UCSD-AML1 (cell line): Measurements from ENCODE around the gene PCTP.

Experiments
- DNase-seq: peaks from one replicate; lab custom pipeline; 2025; ENCODE audit not compliant: unreplicated experiment; lab: John Stamatoyannopoulos, UW

Gene PCTP

DNA sequence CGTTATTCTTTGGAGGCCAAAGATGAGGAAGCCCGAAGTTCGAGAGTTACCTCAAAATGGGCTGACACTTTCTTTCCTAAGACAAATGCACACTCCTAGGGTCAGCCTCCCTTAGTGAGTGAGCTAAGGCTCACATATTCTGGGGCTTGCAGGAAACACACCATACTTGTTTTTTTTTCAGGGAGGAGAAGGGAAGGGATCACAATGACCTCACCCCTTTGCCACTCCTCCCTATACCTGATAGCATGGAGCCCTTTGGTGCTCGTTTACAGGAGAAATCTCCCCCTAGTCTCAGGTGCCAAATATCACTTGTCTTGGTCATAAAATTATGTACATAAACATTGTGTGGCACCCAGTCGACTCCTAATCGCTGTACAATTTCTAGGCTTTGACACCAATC is 23.6 kb upstream of the PCTP start:
- DNase-seq: no peak

DNA sequence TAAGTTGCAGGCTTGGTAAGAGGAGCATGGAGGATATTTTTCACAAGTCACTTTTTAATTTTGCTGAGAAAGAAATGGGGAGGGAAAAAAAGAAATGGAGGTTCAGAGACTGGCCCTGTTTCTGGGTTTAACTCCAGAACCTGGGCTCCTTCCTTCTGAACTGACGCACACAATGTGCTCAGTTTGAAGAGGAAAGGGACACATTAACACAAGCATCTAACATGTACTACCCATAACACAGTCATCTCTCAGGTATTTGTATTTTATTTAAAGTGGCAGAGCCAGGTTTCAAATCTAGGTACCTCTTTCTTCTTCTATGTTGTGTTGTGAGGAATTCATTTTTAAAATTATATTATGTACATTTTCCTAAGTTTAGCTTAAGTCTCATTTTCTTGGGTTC is 22.9 kb upstream of the PCTP start:
- DNase-seq: no peak

DNA sequence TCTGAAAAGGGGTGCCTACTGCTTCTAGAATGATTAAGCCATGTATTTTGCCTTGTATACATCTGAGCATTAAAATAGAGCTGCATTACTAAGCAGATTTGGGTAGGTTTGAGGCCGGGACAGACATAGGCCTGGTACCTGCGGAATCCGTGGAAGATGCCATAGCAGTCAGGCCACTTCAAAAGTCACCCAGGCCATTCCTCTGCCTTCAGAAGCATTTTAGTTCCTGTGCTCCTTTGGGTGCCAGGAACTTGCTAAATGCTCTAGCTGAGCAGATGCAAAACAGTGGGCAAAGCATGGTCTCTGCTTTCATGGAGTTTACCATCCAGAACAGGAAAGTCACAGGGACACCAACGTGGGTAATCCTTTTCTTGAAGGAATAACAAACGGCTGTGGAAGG is 22.5 kb upstream of the PCTP start:
- no peak for DNase-seq

DNA sequence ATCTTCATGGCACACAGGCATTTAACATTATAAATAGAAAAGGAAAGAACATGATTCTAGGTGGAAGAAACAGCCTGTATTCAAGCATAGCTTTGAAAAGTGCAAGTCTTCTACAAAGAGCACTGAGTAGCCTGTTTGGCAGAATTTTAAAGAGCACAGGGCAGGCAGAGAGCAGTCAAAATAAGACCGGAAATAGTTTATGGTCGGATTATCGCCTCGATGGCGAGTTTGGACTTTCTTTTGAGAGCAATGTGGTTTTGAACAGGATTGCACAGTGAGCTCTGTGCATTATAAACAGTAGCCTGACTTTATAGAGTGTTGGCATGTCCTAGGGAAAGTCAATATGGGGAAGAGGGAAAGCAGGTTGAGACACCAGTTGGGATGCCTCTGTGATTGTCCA is 22.0 kb upstream of the PCTP start:
- no peak for DNase-seq

DNA sequence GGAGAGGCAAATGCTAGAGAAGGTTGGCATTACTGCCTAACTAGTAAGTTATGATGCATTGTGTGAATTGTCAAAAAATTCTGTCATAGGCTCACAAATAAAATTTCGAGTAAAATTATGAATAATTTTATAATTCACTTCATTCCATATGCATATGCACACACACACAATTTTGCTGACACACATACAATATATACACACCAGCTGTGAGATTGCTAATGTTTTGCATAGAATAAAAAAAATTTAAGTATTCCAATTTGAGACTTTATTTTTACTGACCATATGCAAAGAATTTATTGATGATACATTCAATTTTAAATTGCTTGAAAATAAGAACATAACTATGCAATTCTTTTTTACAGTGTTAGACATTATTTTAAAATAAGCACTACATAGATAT is 21.4 kb upstream of the PCTP start:
- DNase-seq: no peak

GRCh38 chr17:55730380-55730779 is 20.5 kb upstream of the PCTP start:
- no peak for DNase-seq

- no peak for DNase-seq
These were observed 20.0 kb upstream of the PCTP start for GRCh38 chr17:55730808-55731207.

DNA sequence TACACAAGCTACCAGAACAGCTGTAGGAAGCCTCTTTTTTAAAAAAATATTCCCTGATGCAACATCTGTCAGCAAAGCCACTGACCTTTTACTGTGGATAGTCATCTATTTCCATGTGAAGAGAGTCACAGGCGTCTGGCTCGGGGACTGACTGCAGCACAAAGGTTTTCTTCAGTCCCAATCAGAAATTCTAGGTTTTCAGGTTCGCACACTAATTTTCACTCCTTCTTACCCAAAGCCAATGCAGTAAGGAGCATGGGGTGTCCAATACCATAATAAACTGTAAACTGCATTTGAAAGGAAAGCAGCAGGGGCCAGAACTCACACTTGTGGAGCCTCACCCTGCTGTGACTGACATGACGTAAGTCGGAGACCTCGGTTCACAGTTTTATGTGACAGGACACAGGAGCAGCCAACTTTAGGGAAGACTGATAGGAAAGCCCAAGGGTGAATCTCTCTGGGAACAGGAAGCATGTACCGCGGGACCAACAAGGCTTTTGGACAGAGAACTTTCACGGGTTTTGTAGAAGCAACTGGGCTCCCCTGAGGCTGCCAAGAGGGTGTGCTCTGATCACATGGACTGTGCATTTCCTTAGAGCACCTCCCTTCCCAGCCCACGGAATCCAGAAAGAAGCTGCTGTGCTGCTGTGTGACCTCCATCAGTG is 19.1 kb upstream of the PCTP start:
- no peak for DNase-seq

GRCh38 chr17:55734128-55734781 is 16.6 kb upstream of the PCTP start:
- no peak for DNase-seq

- no peak for DNase-seq
These were observed 15.0 kb upstream of the PCTP start for GRCh38 chr17:55735731-55736405.

- DNase-seq: no peak
These were observed 12.8 kb upstream of the PCTP start for GRCh38 chr17:55737976-55738501.

- no peak for DNase-seq
These were observed 10.1 kb upstream of the PCTP start for GRCh38 chr17:55740511-55741355.

GRCh38 chr17:55741356-55741700 is 9.5 kb upstream of the PCTP start:
- no peak for DNase-seq

DNA sequence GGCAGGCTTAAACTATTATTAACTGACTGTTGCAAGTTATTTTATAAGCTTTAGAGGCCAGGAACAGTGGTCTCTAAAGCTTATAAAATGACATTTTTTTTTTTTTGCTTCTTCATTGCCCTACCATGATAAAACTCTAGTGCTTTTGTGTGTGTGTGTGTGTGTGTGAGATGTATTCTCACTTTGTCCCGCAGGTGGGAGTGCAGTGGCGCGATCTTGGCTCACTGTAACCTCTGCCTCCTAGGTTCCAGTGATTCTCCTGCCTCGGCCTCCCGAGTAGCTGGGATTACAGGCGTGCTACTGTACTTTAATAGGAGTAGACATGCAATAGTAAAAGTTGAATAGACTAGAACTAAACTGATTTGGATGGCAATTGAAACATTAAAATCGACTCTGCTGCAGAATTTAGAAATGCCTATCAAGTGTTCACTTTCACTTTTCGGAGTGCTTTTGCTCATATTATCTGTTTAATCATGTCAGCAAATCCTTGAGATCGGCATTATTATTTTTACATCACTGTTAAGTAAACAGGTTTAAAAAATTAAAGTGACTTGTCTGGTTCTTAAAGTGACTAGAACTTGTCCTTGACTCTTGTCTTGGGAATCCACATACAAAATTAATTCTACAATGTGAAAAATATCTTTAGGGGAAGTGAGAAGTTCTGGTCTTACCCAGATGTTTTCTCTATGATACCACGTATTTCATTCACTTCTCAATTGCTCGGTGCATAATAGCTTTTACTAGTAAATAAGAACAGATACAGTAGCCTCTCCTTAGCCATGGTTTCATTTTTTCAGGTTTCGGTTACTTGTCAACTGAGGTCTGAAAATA is 8.4 kb upstream of the PCTP start:
- no peak for DNase-seq

DNA sequence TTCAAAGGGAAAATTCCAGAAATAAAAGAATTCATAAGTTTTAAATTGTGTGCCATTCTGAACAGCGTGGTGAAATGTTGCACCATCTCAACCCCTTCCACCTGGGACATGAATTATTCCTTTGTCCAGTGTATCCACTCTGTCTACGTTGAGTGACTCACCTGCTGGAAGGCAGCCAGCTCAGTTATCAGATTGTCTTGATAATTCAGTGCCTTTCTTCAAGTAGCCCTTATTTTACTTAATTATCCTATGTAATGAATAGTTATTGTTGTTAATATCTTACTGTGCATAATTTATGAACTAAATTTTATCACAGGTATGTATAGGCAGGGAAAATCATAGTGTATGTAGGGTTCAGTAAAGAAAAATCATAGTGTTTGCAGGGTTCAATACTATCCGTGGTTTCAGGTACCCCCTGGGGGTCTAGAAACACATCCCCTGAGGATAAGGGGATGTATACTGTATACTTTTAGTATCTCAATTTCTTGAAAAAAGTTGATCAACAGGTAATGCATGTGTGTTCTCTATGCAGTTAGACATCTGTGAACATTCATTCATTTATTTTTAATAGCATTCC is 7.7 kb upstream of the PCTP start:
- no peak for DNase-seq

DNA sequence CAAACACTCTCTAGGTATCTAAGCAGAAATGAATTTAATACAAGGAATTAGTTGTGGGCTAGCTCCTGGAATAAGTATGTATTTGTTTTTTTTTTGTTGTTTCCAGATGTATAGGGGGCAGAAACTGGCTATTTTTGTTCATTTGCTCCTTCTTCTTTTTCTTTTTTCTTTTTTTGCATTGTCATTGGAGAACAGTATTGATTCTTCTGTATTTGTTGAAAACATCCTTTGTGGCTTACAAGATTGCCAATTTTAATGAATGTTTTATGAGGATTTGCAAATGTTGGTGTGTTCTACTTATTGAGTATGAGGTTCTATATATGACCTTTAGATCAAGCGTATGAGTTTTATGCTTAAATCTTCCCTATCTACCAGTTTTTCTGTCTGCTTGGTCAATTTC is 5.6 kb upstream of the PCTP start:
- DNase-seq: no peak

GRCh38 chr17:55746466-55746865 is 4.4 kb upstream of the PCTP start:
- no peak for DNase-seq

DNA sequence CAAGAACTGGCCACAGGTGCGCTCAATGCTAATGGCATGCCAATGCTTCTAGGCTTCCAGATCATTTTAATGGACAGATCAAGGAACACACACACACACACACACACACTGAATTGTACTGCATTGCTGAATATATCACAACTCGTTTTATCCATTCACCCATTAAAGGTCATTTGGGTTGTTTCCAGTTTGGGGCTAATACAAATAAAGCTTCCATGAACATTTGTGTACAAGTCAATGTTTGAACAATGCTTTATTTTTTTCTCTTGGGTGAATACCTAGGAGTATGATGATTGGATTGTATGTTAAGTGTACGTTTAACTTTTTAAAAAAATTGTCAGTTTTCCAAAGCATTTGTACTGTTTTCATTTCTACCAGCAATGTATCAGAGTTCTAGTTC is 3.6 kb upstream of the PCTP start:
- DNase-seq: no peak

DNA sequence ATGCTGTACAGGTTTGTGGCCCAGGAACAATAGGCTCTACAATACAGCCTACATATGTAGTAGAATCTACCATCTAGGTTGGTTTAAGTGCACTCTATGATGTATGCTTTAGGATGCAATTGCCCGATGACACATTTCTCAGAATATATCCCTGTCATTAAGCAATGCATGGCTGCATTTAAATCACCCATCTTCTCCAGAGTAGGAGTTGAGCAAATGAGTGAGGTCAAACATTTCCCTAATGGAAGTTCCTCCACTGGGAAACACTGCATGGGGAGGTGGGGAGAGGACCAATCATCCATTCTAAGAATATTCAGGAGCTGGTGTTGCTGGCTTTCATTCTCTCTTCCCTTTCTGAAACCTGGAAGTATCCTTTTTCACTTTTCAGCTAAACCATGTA is 2.0 kb upstream of the PCTP start:
- DNase-seq: no peak

- DNase-seq: no peak
These were observed 866 bp upstream of the PCTP start for GRCh38 chr17:55749985-55750384.
